Cardiac fibroblast (primary cell): ENCODE measurements around the gene MRPL45.

Source experiments
- DNase-seq, 2 donors: peaks; one replicate each; pipeline versions ENCODE4 v3.0.0 to v3.0.0-alpha.2; 2010; ENCODE audit warnings: low read depth in 2 of 2
- H3K4me3 ChIP-seq, 2 donors: replicated peaks in 1 of 2; 1 replicate in 1 of 2; 2 replicates in 1 of 2; pipeline ENCODE4 v1.5.1; 2011; ENCODE audit warnings: low read depth in 2 of 2, low read length in 2 of 2, mild to moderate bottlenecking in 2 of 2, moderate library complexity in 1 of 2
- TF ChIP-seq, protein P1 (sequence below): IDR thresholded peaks from one replicate; pipeline ENCODE4 v1.5.1; 2011; ENCODE audit warnings: low read depth, mild to moderate bottlenecking, low read length, inconsistent platforms

MRPL45 gene

DNA sequence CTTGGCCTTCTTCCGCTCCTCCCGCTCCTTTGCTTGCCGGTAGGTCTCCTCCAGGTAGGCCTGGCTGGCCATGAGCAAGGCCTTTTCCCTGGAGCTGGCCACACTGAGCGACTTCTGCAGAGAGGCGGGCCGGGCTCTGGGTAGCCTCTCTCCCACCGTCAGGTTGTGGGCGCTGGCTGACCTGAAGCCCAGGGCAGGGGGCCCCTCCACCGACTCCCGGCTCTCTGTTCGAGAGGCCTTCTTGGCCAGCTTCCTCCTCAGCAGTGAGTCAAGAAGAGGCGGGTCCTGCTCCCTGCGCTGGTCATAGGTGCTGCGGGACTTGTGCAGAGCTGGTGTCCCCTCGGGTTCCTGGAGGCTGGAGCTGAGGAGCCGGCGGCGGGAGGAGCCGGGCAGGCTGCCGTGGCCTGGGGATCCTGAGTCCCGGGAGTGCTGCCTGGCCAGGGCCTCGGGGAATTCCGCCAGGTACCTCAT is 34.0 kb downstream of the MRPL45 start:
- TF ChIP-seq, protein P1, sequence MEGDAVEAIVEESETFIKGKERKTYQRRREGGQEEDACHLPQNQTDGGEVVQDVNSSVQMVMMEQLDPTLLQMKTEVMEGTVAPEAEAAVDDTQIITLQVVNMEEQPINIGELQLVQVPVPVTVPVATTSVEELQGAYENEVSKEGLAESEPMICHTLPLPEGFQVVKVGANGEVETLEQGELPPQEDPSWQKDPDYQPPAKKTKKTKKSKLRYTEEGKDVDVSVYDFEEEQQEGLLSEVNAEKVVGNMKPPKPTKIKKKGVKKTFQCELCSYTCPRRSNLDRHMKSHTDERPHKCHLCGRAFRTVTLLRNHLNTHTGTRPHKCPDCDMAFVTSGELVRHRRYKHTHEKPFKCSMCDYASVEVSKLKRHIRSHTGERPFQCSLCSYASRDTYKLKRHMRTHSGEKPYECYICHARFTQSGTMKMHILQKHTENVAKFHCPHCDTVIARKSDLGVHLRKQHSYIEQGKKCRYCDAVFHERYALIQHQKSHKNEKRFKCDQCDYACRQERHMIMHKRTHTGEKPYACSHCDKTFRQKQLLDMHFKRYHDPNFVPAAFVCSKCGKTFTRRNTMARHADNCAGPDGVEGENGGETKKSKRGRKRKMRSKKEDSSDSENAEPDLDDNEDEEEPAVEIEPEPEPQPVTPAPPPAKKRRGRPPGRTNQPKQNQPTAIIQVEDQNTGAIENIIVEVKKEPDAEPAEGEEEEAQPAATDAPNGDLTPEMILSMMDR = no peak
- no peak overlapping the region for H3K4me3 ChIP-seq
- no peak for DNase-seq

DNA sequence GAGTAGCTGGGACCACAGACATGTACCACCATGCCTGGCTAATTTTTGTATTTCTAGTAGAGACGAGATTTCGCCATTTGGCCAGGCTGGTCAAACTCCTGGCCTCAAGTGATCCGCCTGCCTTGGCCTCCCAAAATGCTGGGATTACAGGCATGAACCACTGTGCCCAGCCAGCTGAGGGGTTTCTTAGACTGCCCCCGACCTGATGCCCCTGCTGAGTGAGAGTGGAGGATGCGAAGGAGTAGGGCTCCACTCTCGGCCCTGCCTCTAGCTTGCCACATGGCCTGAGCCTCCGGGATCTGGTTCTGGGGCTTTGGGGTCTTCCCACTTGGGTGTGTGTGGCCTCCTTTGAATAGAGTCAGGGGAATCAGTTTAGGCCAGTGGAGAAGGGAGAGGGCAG is 35.8 kb downstream of the MRPL45 start:
- H3K4me3 ChIP-seq = no peak overlapping the region
- no peak for DNase-seq
- TF ChIP-seq, protein P1 = no peak

DNA sequence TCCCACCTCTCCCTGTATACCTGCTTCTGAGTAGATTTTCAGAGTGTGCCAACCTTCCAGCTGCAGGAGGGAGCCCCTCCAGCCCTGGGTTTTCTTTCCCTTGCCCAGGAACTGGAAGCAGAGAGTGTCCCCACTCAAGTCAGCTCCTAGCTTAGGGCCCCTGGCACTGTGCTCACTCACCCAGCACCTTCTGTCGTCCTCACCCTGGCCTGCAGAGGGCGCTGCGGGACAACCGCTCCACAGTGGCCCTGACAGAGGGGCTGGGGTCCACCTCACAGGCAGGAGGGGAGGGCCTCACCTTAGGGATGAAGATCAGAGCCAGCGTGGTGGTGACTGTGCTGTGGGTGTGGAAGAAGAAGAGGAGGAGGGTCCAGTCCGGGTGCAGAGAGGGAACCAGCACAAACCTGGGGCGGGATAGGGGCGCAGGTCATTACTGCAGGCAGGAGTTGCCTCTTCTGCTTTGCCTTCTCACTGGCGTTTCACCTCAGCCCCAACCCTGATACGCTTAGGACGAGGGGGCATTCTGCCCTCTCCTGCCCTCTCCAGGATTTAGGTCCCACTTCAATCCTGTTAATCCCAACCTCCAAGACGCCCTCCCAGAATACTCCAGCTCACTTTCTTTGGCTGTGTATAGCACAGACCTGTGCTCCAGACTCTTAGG is 36.8 kb downstream of the MRPL45 start:
- TF ChIP-seq, protein P1 = peak; percentile 82
- DNase-seq = peak in 1 of 2 donors; percentile 22
- H3K4me3 ChIP-seq = no peak overlapping the region

DNA sequence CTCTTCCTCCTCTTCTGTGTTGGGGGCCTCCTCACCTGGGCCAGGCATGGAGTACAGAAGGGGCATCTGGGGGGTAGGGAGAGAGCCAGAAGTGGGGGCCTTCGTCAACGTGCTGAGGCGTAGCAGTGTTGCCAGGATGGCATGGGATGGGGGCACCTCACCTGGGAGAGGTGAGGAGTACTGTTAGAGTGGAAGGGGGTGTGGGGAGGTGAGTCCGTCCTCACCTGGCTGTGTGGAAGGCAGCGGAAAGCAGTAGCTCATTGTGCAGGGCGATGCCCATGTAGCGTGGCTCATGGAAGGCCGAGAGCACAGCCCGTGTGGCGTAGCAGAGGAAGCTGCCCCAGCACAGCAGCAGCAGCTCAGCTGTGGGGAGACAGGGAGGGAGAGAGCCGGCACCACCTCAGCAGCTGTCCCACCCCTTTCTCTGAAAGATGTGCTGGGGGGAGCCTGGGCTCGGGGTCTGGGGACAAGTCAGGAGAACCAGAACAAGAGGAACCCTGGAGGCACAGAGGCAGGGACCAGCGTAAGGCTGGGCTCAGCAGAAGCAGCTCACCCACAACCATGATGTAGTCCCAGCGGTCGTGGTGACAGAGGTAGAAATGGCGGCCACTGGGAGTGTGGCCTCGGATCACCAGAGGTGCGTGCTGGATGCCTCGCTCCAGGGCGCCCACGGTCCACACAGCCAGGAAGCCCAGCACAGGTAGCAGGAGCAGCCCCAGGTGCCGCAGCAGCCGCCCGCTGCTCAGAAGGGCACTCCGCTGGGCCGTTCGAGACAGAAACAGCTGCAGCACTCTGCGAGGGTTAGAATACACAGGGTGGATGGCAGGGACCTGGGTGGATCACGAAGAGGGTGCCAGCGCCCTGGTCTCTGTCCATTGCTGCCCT is 37.8 kb downstream of the MRPL45 start:
- no peak for DNase-seq
- TF ChIP-seq, protein P1 = no peak
- no peak overlapping the region for H3K4me3 ChIP-seq

DNA sequence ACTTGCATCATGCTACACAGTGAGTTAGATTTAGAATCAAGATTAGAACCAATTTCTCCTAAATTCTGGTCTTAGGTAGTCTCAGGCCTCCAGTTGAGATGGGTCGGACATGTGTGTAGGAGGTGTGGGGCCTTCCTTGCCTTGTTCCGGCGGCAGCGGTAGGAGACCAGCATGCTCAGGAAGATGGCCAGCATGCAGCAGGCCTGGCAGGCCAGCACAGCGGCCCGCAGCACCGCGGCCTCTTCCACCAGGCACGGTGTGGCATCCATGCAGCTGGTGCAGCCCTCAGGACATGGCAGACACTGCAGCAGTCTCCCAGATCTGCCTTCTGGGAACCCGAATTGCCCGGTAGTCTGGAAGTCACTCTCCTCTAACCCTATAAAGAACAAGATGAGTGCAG is 39.9 kb downstream of the MRPL45 start:
- DNase-seq = no peak

DNA sequence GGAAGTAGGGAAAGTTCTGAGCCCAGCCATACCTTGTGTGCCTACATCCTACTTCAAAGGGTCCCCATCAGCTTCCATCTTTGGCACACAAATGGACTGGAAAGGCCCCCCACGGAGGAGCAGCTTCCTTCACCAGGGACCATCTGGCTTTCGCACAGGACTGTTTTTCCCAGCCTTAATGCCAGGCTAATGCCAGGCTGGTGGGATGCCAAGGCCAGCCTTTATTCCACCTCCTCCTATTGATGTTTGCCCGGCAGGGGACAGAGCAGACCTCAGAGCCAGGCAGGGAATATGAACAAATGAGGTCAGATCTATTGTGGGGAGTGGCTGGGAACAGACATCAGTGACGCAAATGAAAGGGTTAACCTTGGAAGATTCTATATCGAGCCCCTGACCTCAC is 41.1 kb downstream of the MRPL45 start:
- TF ChIP-seq, protein P1 = no peak
- DNase-seq = no peak
- no peak overlapping the region for H3K4me3 ChIP-seq

More for the DNA sequence above, 39.9 kb downstream of the MRPL45 start:
- H3K4me3 ChIP-seq = no peak overlapping the region
- TF ChIP-seq, protein P1 = no peak
